Mesendoderm (in vitro differentiated cells): Measurements from ENCODE around the gene CHAC1.
A peak's percentile ranks its signal among the peaks of the same experiment; 100 is the strongest.

Source experiments
- DNase-seq: peaks from one replicate; pipeline ENCODE4 v3.0.0; 2013
- H2AK5ac ChIP-seq: 2 replicates; pipeline ENCODE4 v1.6.1; 2013; ENCODE audit warnings: low read length, inconsistent platforms
- H2BK120ac ChIP-seq: 2 replicates; pipeline ENCODE4 v1.6.1; 2013; ENCODE audit warnings: low read depth, mild to moderate bottlenecking, low read length, moderate library complexity, mixed read lengths
- H2BK15ac ChIP-seq: replicated peaks from 2 replicates; pipeline ENCODE4 v1.6.1; 2013; ENCODE audit warnings: low read depth, mild to moderate bottlenecking, moderate library complexity
- H2BK5ac ChIP-seq: 2 replicates; pipeline ENCODE4 v1.6.1; 2013; ENCODE audit warnings: low read length, inconsistent platforms
- H3K18ac ChIP-seq: 2 replicates; pipeline ENCODE4 v1.6.1; 2013; ENCODE audit warnings: mild to moderate bottlenecking, low read length, mixed read lengths
- H3K23ac ChIP-seq: one replicate; pipeline ENCODE4 v1.6.1; 2013; ENCODE audit warnings: low read length
- H3K27ac ChIP-seq: 2 replicates; pipeline ENCODE4 v1.5.1; 2013; ENCODE audit warnings: low read depth, mild to moderate bottlenecking, inconsistent platforms, low read length, moderate library complexity
- H3K27me3 ChIP-seq: 2 replicates; pipeline ENCODE4 v1.6.1; 2013; ENCODE audit warnings: low read length, control low read depth, mild to moderate bottlenecking, inconsistent platforms; ENCODE audit not compliant: insufficient read depth, poor library complexity
- H3K36me3 ChIP-seq: 2 replicates; pipeline ENCODE4 v1.6.1; 2013; ENCODE audit warnings: low read length, inconsistent platforms; ENCODE audit not compliant: control insufficient read depth, insufficient read depth
- H3K4ac ChIP-seq: one replicate; pipeline ENCODE4 v1.6.1; 2013; ENCODE audit warnings: low read depth, mild to moderate bottlenecking, low read length, moderate library complexity
- H3K4me1 ChIP-seq: 2 replicates; pipeline ENCODE4 v1.6.1; 2013; ENCODE audit warnings: low read depth, low read length, inconsistent platforms; ENCODE audit not compliant: control insufficient read depth
- H3K4me2 ChIP-seq: 2 replicates; pipeline ENCODE4 v1.6.1; 2013; ENCODE audit warnings: low read length
- H3K4me3 ChIP-seq: 2 replicates; pipeline ENCODE4 v1.5.1; 2013; ENCODE audit warnings: mild to moderate bottlenecking, low read length
- H3K56ac ChIP-seq: one replicate; pipeline ENCODE4 v1.6.1; 2013; ENCODE audit warnings: low read length
- H3K79me1 ChIP-seq: 2 replicates; pipeline ENCODE4 v1.6.1; 2013; ENCODE audit warnings: low read length, inconsistent platforms
- H3K79me2 ChIP-seq: 2 replicates; pipeline ENCODE4 v1.6.1; 2013; ENCODE audit warnings: mild to moderate bottlenecking, low read length; ENCODE audit not compliant: control insufficient read depth, insufficient read depth
- H3K9ac ChIP-seq: 2 replicates; pipeline ENCODE4 v1.6.1; 2013; ENCODE audit warnings: low read length, inconsistent platforms
- H4K5ac ChIP-seq: one replicate; pipeline ENCODE4 v1.6.1; 2013; ENCODE audit warnings: low read length
- H4K8ac ChIP-seq: one replicate; pipeline ENCODE4 v1.6.1; 2013; ENCODE audit warnings: low read depth, mild to moderate bottlenecking, control low read depth, low read length, moderate library complexity
- WGBS: extraction: QIAGEN DNeasy Blood & Tissue Kit; methylation state at CpG from one replicate; pipeline ENCODE4 v1.1.7; 2013; ENCODE audit warnings: low lambda C conversion rate, missing lambda C conversion rate; ENCODE audit not compliant: insufficient coverage; ENCODE audit errors: extremely low coverage; 5-methylcytosine and 5-hydroxymethylcytosine counted together

Gene CHAC1

DNA sequence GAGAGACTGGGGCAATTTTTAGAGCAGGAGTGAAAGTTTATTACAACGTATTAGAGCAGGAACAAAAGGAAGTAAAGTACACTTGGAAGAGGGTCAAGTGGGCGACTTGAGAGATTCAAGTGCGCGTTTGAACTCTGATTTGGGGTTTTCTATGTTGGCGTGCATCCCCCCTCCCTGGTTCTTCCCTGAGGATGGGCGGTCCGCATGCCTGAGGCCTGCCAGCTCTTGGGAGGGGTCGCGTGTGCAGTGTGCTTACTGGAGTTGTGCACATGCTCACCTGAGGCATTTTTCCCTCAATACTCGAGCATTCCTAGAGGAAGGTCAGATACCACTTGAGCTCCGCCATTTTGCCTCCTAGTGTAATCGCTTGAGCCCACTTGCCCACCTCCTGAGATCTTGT, 10.4 kb upstream of the CHAC1 start:
- Histone ChIP-seq H3K4ac (no peak overlapping the region), H2BK5ac (no peak overlapping the region), H3K4me1 (peaks cover 1% of the 10 kb centered on the region), H3K9ac (no peak overlapping the region), H4K8ac (no peak overlapping the region), H3K4me3 (no peak overlapping the region), H2AK5ac (no peak overlapping the region), H3K4me2 (no peak overlapping the region), H2BK15ac (no peak overlapping the region), H3K36me3 (no peaks in the 10 kb centered on the region), H3K23ac (no peak overlapping the region), H4K5ac (no peak overlapping the region), H3K27me3 (no peaks in the 10 kb centered on the region), H3K79me1 (no peaks in the 10 kb centered on the region), H3K18ac (no peak overlapping the region), H2BK120ac (no peak overlapping the region), H3K27ac (no peak overlapping the region), H3K56ac (no peak overlapping the region), H3K79me2 (no peaks in the 10 kb centered on the region)
- no CpG with 5 or more reads among the region's 12 CpGs for WGBS
- no peak for DNase-seq

DNA sequence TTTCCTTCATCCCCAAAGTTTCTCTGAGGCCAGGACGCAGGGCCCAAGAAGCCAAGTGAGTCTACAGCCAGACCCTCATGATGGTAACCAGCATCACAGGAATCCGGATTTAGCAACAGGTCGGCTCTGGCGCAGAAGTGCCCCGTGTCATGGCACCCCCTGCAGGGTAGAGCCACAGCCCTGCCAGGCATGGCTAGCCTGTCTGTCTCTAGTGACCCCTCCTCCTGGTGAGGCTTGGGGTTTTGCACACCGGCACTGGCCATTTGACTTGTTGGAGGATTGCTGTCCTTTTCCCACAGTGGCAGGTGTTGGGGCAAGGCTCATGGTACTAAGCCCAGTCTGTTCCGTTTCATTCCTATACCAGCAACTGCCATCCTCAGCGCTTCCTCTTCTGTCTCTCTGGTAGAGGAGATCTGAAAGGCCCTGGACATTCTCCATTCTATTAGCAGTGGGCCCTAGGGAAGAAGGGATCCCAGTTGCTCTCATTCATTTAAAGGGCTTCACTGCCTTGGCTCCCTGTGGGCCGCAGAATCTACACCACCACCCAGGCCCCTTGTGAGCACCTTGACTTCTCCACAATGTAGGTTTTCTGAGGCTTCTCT, 9.4 kb upstream of the CHAC1 start:
- Histone ChIP-seq H3K79me2 (no peaks in the 10 kb centered on the region), H3K4me2 (no peak overlapping the region), H2BK120ac (no peak overlapping the region), H3K4me3 (no peak overlapping the region), H2BK15ac (no peak overlapping the region), H3K18ac (no peak overlapping the region), H3K4me1 (peaks cover 1% of the 10 kb centered on the region), H3K79me1 (no peaks in the 10 kb centered on the region), H3K56ac (no peak overlapping the region), H4K5ac (no peak overlapping the region), H3K4ac (no peak overlapping the region), H2AK5ac (no peak overlapping the region), H4K8ac (no peak overlapping the region), H3K27ac (no peak overlapping the region), H3K36me3 (no peaks in the 10 kb centered on the region), H2BK5ac (no peak overlapping the region), H3K9ac (no peak overlapping the region), H3K23ac (no peak overlapping the region), H3K27me3 (no peaks in the 10 kb centered on the region)
- DNase-seq: no peak
- no CpG with 5 or more reads among the region's 9 CpGs for WGBS

- DNase-seq: no peak
- no peak overlapping the region for H2AK5ac ChIP-seq
- no peak overlapping the region for H3K4me3 ChIP-seq
Observed at GRCh38 chr15:40944510-40945296, 8.6 kb upstream of the CHAC1 start.

GRCh38 chr15:40948706-40949473, 4.4 kb upstream of the CHAC1 start:
- H3K4me3 ChIP-seq: no peak overlapping the region
- no peak for DNase-seq
- no peak overlapping the region for H2BK120ac ChIP-seq
- no peak overlapping the region for H3K18ac ChIP-seq
- H4K8ac ChIP-seq: no peak overlapping the region
- H3K4me2 ChIP-seq: no peak overlapping the region
- no peak overlapping the region for H4K5ac ChIP-seq
- no CpG with 5 or more reads among the region's 21 CpGs for WGBS
- no peak overlapping the region for H3K23ac ChIP-seq
- no peak overlapping the region for H3K9ac ChIP-seq
- H3K4ac ChIP-seq: no peak overlapping the region
- H3K79me2 ChIP-seq: peaks cover 4% of the 10 kb centered on the region
- H3K56ac ChIP-seq: peak overlapping the region; percentile 17
- H3K27me3 ChIP-seq: no peaks in the 10 kb centered on the region
- no peak overlapping the region for H2AK5ac ChIP-seq
- no peak overlapping the region for H2BK15ac ChIP-seq
- H3K79me1 ChIP-seq: no peaks in the 10 kb centered on the region
- no peaks in the 10 kb centered on the region for H3K4me1 ChIP-seq
- H3K27ac ChIP-seq: no peak overlapping the region
- H3K36me3 ChIP-seq: no peaks in the 10 kb centered on the region
- no peak overlapping the region for H2BK5ac ChIP-seq

More at GRCh38 chr15:40944510-40945296, 8.6 kb upstream of the CHAC1 start:
- no peak overlapping the region for H3K23ac ChIP-seq
- H4K5ac ChIP-seq: no peak overlapping the region
- no peak overlapping the region for H3K18ac ChIP-seq
- H3K79me2 ChIP-seq: no peaks in the 10 kb centered on the region
- no peak overlapping the region for H3K4me2 ChIP-seq
- H3K27ac ChIP-seq: no peak overlapping the region
- no CpG with 5 or more reads among the region's 11 CpGs for WGBS
- no peaks in the 10 kb centered on the region for H3K79me1 ChIP-seq
- H3K9ac ChIP-seq: no peak overlapping the region
- no peaks in the 10 kb centered on the region for H3K27me3 ChIP-seq
- no peak overlapping the region for H3K4ac ChIP-seq
- no peak overlapping the region for H4K8ac ChIP-seq
- no peak overlapping the region for H2BK120ac ChIP-seq
- no peak overlapping the region for H2BK5ac ChIP-seq
- peaks cover 1% of the 10 kb centered on the region for H3K4me1 ChIP-seq
- H3K56ac ChIP-seq: no peak overlapping the region
- H2BK15ac ChIP-seq: no peak overlapping the region
- H3K36me3 ChIP-seq: no peaks in the 10 kb centered on the region

GRCh38 chr15:40949756-40950207, 3.5 kb upstream of the CHAC1 start:
- Histone ChIP-seq H3K23ac (no peak overlapping the region), H3K79me1 (no peaks in the 10 kb centered on the region), H3K56ac (no peak overlapping the region), H3K4me1 (no peaks in the 10 kb centered on the region), H2BK120ac (no peak overlapping the region), H3K79me2 (peaks cover 4% of the 10 kb centered on the region), H3K36me3 (no peaks in the 10 kb centered on the region), H3K4me3 (no peak overlapping the region), H2AK5ac (no peak overlapping the region), H2BK15ac (no peak overlapping the region), H2BK5ac (no peak overlapping the region), H4K8ac (no peak overlapping the region), H3K27ac (no peak overlapping the region), H3K9ac (no peak overlapping the region), H3K4ac (no peak overlapping the region), H3K4me2 (no peak overlapping the region), H3K18ac (no peak overlapping the region), H3K27me3 (no peaks in the 10 kb centered on the region), H4K5ac (no peak overlapping the region)
- WGBS: no CpG with 5 or more reads among the region's 7 CpGs
- no peak for DNase-seq
